ENCODE measurements around the gene STK24.
"Not testable (repeated sequence)": the region's sequence is repeated elsewhere in the genome, so short reads cannot be mapped to it uniquely, and the experiment has no call there.

STK24 gene

GRCh38 chr13:98580420-98580819 is 3.5 kb upstream of the STK24 start:
- no peak for TF ChIP-seq CTCF (conservative IDR thresholded peaks at IDR 0.05)
- H3K27ac ChIP-seq = no peak overlapping the region

GRCh38 chr13:98577836-98578285 is 954 bp upstream of the STK24 start:
- H3K27ac ChIP-seq = peak overlapping the region; percentile 98
- no peak for TF ChIP-seq CTCF (conservative IDR thresholded peaks at IDR 0.05)

- H3K27ac ChIP-seq = peak overlapping the region; percentile 98
- no peak for TF ChIP-seq CTCF (conservative IDR thresholded peaks at IDR 0.05)
Observed at GRCh38 chr13:98576200-98576945, 534 bp downstream of the STK24 start.

GRCh38 chr13:98575904-98576199 is 1.1 kb downstream of the STK24 start:
- TF ChIP-seq CTCF (conservative IDR thresholded peaks at IDR 0.05) = no peak

GRCh38 chr13:98575009-98575903 is 1.7 kb downstream of the STK24 start:
- H3K27ac ChIP-seq = peak overlapping the region; percentile 98
- no peak for TF ChIP-seq CTCF (conservative IDR thresholded peaks at IDR 0.05)

More at GRCh38 chr13:98575904-98576199, 1.1 kb downstream of the STK24 start:
- H3K27ac ChIP-seq = peak overlapping the region; percentile 98

GRCh38 chr13:98571955-98572662 is 4.8 kb downstream of the STK24 start:
- TF ChIP-seq CTCF (conservative IDR thresholded peaks at IDR 0.05) = no peak

GRCh38 chr13:98570929-98571372 is 6.0 kb downstream of the STK24 start:
- no peak overlapping the region for H3K27ac ChIP-seq
- no peak for TF ChIP-seq CTCF (conservative IDR thresholded peaks at IDR 0.05)

More at GRCh38 chr13:98571955-98572662, 4.8 kb downstream of the STK24 start:
- H3K27ac ChIP-seq = no peak overlapping the region

GRCh38 chr13:98569494-98570367 is 7.2 kb downstream of the STK24 start:
- not testable (repeated sequence) for H3K27ac ChIP-seq

Measured in VCaP (cell line).